PFSK-1 (cell line): ENCODE measurements around the gene SLC32A1.

Source experiments
- POLR2AphosphoS5 ChIP-seq: IDR thresholded peaks from 2 replicates; pipeline ENCODE4 v1.6.1; 2012; ENCODE audit warnings: low read depth, mild to moderate bottlenecking, control low read depth, low read length, moderate library complexity
- REST ChIP-seq, 2 experiments: IDR thresholded peaks; 2 replicates each; pipeline versions ENCODE4 v1.6.1 to v1.8.0; 2011 to 2012; ENCODE audit warnings: low read depth in 2 of 2, low read length in 2 of 2, control low read depth in 1 of 2, inconsistent platforms in 1 of 2, mild to moderate bottlenecking in 1 of 2, moderate library complexity in 1 of 2; ENCODE audit not compliant: insufficient read depth in 1 of 2
- TAF1 ChIP-seq: IDR thresholded peaks from 2 replicates; pipeline ENCODE4 v1.6.1; 2012; ENCODE audit warnings: low read length, control low read depth, borderline replicate concordance; ENCODE audit not compliant: insufficient read depth

GRCh38 chr20:38697306-38697705 lies 27.0 kb upstream of the SLC32A1 start:
- no peak for TF ChIP-seq TAF1
- TF ChIP-seq POLR2AphosphoS5: no peak
- no peak for TF ChIP-seq REST (IDR thresholded peaks at IDR 0.05; ENCODE audit: insufficient read depth in 1 of 2, low read depth in 2 of 2, low read length in 2 of 2)
